GM19467 (cell line): Measurements from ENCODE around the gene KLHL30.

Experiments used
- ATAC-seq: cut with Tn5 transposase; IDR thresholded peaks from one replicate; pipeline ENCODE4 v1.9.1; 2021; ENCODE audit warnings: mild to moderate bottlenecking, moderate library complexity; ENCODE audit not compliant: unreplicated experiment

The KLHL30 gene

DNA sequence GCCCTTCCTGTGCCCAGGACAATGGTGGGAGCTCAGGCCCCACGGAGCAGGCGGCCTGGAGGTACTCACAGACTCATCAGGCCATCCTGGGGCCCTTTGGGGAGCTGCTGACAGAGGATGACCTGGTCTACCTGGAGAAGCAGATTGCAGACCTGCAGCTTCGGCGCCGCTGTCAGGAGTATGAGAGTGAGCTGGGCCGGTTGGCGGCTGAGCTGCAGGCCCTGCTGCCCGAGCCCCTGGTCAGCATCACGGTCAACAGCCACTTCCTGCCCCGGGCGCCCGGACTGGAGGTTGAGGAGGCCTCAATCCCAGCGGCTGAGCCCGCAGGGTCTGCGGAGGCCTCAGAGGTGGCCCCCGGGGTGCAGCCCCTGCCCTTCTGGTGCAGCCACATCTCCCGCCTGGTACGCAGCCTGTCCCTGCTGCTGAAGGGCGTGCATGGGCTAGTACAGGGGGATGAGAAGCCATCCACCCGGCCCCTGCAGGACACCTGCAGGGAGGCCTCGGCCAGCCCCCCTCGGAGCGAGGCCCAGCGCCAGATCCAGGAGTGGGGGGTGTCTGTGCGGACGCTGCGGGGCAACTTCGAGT, 8.3 kb upstream of the KLHL30 start:
- ATAC-seq: no peak

GRCh38 chr2:238130696-238131628, 7.5 kb upstream of the KLHL30 start:
- ATAC-seq: no peak

GRCh38 chr2:238131761-238132462, 6.6 kb upstream of the KLHL30 start:
- no peak for ATAC-seq

GRCh38 chr2:238132463-238133450, 5.7 kb upstream of the KLHL30 start:
- no peak for ATAC-seq

- ATAC-seq: no peak
Measured at GRCh38 chr2:238133499-238134392, 4.7 kb upstream of the KLHL30 start.

DNA sequence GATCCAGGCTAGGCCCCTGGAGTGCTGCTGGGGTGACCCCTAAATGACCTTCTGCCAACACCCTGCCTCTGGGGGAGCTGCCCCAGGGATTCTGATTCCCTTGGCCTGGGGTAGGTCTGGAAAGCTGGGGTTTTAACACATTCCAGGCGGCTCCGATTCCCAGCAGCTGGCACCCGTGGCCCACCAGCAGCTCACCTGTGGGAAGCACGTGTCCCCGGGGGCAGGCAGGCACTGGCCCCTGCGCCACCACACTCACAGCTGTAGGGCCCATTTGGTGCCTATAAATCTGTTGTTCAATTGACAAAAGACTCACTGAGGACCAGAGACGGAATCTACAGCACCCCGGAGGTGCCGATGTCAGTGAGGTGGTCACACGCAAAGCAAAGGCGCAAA, 4.1 kb upstream of the KLHL30 start:
- no peak for ATAC-seq

- no peak for ATAC-seq
Measured at GRCh38 chr2:238135601-238136150, 2.8 kb upstream of the KLHL30 start.

- ATAC-seq: no peak
Measured at GRCh38 chr2:238136820-238137537, 1.5 kb upstream of the KLHL30 start.

GRCh38 chr2:238137885-238138284, 583 bp upstream of the KLHL30 start:
- no peak for ATAC-seq

- ATAC-seq: no peak
Measured at GRCh38 chr2:238139196-238140039, 950 bp downstream of the KLHL30 start.

DNA sequence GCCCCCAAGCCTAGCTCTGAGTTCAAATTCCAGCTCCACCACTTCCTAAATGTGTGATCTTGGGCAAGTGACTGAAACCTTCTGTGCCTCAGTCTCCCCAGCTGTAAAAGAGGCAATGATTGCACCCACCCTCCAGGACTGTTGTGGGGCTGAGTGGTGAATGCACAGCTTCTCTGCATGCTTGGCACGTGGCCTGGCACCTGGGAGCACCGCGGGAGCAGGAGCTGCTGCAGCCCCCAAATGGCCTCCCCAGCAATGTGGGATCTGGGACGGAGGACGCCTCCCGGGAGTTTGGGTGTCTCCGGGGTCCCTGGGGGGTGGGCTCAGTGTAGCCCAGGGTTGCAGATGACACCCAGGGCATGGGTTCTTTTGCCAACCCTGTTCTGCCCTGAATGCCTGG, 1.6 kb downstream of the KLHL30 start:
- ATAC-seq: no peak

DNA sequence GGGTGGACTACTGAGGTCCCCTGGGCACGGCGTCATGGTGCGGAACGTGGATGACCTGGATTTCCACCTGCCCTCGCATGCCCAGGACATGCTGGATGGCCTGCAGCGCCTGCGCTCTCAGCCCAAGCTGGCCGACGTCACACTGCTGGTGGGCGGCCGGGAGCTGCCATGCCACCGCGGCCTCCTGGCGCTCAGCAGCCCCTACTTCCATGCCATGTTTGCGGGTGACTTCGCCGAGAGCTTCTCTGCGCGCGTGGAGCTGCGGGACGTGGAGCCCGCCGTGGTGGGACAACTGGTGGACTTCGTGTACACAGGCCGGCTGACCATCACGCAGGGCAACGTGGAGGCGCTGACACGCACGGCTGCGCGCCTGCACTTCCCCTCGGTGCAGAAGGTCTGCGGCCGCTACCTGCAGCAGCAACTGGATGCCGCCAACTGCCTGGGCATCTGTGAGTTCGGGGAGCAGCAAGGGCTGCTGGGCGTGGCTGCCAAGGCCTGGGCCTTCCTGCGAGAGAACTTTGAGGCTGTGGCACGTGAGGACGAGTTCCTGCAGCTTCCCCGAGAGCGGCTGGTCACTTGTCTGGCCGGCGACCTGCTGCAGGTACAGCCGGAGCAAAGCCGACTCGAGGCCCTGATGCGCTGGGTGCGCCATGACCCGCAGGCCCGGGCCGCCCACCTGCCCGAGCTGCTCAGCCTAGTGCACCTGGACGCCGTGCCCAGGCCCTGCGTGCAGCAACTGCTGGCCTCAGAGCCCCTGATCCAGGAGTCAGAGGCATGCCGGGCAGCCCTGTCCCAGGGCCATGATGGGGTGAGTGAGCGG, 2.5 kb downstream of the KLHL30 start:
- no peak for ATAC-seq

DNA sequence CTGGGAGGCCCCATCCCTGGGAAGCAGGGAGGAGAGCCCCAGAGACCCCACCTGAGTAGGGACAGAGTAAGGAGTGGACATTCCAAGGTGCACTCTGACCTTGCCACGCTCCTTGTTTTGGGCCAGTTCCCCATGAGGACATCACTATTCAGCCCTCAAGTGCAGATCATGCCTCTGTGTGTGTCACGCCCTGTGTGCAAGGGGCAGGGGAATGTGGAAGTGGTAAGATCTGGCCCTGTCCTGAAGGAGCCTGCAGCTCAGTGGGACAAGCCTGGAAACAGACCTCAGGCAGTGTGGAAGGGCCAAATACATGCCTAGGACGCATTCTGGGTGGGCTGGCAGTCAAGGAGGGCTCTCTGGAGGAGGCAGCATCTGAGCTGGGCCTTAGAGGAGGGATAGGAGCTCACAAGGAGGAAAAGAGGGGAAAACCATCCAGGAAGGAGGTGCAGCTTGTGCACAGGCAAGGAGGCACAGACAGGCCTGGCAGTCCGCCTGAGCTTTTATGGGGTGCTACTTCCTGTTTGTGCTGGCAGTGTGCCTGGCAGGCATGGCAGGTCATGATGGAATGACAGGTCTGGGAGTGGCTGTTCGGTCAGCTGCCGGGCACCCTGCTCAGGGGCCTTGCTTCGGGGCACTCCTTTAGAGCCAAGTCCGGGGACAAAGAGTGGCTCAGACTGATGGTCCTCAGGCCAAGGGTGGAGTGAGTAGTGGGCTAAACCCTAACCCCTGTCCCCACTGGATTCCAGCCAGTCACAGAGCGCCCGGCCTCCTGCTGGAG, 3.3 kb downstream of the KLHL30 start:
- ATAC-seq: no peak

DNA sequence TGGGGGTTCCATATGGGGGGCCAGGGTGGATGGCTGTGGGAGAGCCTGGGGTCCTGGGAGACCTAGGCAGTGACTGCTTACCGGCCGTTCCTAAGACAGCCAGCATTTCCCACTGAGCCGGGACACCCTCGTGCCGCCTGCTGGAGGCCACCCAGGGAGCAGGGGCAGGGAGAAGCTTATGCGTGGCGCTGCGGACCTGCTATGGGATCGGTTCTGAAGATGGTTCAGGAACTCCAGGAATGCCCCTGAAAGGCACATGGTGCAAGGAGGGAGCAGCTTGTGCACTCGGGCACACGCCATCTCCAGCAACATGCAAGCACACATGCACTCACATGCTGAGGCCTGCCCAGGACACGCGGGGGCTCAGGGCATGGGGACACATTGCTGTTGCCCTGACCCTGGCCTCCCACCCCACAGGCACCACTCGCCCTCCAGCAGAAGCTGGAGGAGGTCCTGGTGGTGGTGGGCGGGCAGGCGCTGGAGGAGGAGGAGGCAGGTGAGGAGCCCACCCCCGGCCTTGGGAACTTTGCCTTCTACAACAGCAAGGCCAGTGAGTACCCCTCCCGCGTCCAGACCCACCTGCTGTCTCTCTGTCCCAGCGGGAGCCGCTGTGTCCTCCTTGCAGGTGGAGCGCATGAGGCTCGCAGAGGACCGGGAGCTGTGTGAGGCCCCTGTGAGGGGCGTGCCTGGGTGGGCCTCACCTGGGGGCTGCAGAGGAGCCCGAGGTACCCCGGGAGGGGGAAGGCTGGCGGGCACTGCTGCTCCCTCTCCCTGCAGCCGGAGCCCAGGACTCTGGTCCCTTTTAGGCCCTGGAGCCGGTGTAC, 4.1 kb downstream of the KLHL30 start:
- ATAC-seq: no peak

- no peak for ATAC-seq
Measured at GRCh38 chr2:238143239-238143951, 4.9 kb downstream of the KLHL30 start.
